HG03280 (cell line): ENCODE measurements around the gene RNF150.
"Not testable (repeated sequence)": the region's sequence is repeated elsewhere in the genome, so short reads cannot be mapped to it uniquely, and the experiment has no call there.

Experiments used
- ATAC-seq: cut with Tn5 transposase; IDR thresholded peaks from one replicate; pipeline ENCODE4 v1.9.1; 2021; ENCODE audit warnings: mild to moderate bottlenecking, moderate library complexity; ENCODE audit not compliant: unreplicated experiment

The RNF150 gene

GRCh38 chr4:141078871-141079270, 54.4 kb downstream of the RNF150 start:
- no peak for ATAC-seq

GRCh38 chr4:141077611-141078225, 55.6 kb downstream of the RNF150 start:
- ATAC-seq = no peak

DNA sequence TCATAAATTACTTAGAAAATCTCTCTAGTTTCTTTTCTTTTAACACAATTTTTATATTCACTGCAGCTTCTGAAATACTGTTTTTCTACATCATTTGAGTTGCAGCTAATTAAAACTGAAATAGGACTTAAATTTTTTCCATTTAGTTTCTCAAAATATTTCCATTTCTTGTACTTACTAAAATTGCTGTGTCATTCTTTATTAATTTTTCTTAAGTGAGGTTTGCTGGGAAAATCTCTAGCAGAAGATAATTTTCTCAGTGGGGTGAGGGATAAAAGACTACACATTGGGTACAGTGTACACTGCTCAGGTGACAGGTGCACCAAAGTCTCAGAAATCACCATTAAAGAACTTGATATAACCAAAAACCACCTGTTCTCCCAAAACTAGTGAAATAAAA, 57.7 kb downstream of the RNF150 start:
- ATAC-seq = no peak

DNA sequence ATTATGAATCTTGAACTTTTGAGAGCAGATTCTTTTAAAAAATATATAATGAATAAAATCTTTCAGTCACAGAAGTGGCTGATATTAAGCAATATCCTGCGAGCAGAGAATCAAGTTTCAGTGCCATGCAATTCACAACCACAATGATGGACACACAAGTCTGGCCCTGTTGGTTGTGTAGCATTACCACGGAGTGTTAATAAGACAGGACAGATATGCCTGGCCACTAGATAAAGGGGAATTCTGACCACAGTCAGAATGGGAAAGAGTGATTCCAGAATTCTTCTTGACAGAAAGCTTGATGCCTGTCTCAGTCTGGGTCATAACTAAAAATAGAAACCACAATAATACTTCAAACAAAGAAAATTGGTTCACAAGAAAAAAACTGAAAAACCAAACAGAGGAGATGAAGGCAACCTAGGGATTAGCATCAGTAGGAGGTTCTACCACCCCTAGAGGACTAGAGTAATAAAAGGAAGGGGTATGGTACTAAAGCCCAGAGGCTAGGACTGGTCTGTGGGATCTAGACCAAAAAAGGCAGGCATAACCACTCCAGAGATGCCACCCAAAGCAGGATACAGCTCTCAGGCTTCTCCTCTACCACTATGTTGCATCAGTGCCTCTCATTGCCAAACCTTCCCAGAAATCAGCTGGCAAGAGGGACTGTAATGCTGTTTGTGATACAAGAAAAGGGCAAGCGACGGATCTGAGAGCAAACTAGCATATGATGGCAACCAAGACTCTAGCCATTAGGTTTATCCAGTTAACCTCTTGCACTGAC, 59.0 kb downstream of the RNF150 start:
- no peak for ATAC-seq

GRCh38 chr4:141066690-141067089, 66.6 kb downstream of the RNF150 start:
- no peak for ATAC-seq

DNA sequence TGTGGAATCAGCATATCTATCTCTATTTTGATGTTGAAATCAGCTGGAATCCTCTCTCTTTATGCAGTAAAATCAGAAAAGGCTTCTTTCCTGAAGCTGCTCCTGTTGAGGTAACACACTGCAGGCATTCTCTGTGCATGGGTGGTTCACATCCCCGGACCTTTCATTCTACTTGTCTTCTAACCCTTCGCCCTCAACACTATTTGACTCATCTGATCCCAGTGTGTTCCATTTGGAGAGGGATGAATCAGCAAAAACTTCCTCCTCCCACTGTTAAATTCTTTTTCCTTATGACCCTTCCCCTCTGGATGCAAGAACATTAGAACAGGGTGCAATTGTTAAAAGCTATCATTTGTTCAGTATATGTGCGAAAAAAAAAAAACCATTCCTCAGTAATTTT, 67.4 kb downstream of the RNF150 start:
- no peak for ATAC-seq

- no peak for ATAC-seq
Measured at GRCh38 chr4:141062651-141063050, 70.6 kb downstream of the RNF150 start.

DNA sequence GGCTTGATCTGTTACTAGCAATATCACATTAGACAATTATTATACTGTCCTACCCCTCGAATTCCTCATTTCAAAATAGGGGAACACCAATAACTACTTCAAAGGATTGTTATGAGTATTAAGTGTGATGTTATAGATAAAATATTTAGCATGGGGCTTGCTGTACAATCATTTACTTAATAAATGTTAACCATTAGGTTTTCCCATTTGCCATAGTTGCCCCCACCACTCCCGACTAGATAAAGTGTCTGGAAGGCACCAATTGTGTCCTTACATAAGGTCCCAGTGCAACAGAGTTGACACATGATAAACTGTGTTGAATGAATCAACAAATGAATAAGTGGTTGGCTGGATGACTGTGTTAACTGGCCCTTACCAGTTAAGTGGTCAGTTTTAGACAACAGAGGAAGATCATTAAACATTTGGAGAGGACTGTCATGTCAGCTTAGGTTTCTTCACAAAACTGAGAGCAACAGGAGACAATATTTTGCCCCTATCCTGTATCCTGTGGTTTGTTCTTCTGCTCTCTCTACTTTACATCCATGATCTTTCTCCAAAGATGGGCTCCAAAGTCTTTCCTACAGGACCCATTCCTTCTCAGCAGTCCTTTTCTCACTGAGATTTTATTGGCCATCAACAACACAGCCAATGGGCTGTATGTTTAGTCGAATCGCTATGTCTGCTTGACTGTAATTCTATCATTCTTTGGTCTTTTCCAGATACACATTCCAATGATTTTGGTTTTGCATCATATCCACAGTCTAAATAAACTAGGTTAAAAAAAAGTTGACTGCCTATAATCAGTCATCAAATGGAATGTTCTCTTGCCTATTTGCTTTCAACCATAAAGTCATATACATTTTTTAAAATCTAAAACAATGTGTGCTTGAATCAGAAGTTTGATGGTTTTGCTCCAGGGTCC, 74.4 kb downstream of the RNF150 start:
- ATAC-seq = no peak

DNA sequence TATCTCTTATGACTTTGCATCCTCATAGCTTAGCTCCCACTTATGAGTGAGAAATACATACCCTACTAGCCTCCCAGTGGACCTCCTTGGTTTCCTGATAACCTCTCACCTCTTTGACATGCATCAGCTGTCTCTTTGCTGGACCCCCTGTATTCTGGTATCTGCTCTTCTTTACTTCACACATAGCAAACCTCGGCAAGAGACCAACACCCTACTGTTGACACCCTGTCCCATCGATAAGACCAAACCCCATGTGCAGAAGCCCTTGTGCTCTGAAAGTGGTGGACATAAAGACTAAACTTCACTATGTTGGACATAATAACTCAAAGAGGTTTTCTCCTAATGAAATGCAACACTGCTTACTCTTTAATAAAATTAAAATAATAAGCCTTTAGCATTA, 75.7 kb downstream of the RNF150 start:
- ATAC-seq = no peak

DNA sequence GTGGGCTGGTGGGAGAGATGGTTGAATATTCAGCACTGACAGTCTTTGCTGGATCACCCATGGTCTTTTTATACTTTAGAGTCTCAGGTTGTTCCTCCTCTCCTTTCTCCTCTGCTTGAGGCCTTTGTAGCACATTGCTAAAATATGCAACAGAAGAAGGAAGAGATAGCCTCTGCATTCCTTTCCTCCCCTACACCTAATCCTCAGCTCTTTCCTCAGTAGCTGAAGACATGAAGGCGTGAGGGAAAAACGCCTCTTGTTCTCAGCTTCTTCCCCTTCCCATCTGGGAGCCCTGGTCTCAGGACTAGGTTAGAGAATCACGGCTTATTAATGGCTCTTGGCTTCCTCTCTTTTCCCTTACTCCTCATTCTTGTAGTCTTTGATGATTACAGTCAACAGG, 76.8 kb downstream of the RNF150 start:
- ATAC-seq = no peak

DNA sequence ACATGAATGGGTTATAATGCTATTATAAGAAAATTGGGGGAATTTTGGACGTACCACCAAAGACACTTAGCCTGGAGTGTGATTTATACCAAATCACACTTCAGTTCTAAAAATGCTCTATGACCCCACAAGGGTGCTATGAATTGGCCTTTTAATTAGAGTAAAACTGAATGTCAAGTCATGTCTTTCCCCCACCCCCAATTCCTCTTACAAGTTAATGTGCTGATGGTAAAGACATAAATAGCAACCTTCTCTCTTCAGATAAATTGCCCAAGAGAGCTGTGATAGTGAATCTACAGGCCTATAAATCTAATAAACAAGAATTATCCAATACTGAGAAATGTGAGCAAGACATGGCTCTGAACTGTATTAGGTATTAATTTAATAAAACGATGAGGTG, 78.8 kb downstream of the RNF150 start:
- no peak for ATAC-seq

- not testable (repeated sequence) for ATAC-seq
Measured at GRCh38 chr4:141050999-141051398, 82.3 kb downstream of the RNF150 start.

DNA sequence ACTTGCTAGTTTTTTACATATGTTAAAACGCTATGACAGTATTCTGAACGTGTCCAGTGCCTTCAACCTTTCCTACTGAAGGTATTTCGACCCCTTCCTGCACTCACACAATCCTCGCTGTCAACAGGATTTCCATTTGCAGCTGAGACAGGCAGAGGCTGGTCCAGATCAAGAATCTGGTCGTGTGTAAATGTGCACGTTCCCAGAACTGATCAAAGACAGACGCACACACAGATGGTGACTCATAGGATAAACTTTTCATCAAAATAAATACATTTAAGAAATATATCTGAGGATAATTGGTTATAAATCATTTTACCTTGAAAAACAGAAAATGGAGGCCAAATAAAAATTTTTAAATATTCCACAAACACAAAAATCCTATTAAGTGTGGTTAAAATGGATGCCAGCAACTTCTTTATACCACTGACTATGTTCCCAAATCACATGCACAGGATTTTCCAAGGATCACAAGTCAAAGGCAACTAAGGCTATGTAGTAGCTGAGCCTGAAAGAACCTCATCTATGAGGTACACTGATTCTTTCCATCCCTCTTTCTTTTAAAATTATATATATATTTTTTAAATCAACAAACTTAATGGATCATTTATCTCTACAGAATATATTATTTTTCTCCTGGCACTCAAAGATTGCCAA, 85.9 kb downstream of the RNF150 start:
- no peak for ATAC-seq

DNA sequence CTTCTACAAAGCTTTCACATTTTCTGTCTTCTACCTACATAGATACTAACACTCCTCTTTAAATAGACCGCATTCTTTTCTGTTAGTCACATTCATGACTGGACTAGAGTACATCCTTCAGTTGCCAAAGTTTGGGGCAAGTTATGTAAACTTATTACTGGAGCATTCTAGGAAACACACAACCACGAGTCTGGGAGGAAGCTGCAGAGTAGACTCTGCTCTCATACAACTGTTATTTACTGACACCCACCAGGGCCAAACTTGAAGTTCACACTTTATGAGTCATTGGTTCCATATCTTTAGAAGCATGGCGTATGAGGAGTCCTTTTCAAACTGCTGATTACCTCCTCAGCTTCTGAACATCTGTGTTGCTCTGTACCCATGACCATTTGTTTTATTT, 87.0 kb downstream of the RNF150 start:
- no peak for ATAC-seq

GRCh38 chr4:141045848-141046247, 87.4 kb downstream of the RNF150 start:
- no peak for ATAC-seq

DNA sequence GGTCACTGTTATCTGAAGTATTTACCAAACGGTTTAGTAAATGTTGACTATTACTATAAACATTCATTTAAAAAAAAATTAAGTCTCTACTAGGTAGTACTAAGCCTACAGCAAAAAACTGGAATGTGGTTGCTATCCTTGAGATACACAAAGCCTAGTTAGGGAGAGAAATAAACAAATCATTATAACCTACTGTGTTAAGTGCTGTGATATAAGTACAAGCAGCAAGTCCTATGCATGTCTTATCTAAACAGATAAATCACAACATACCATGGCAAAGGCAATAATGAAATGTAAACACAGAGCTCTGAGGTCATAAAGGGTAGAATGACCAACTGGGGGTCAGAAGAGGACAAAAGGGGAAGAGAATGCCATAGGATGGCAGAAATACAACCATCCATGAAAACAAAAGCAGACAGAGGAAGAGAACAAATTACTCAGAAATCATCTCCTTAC, 92.2 kb downstream of the RNF150 start:
- ATAC-seq = no peak

GRCh38 chr4:141039156-141039555, 94.1 kb downstream of the RNF150 start:
- ATAC-seq = no peak

GRCh38 chr4:141038428-141038827, 94.8 kb downstream of the RNF150 start:
- ATAC-seq = no peak

DNA sequence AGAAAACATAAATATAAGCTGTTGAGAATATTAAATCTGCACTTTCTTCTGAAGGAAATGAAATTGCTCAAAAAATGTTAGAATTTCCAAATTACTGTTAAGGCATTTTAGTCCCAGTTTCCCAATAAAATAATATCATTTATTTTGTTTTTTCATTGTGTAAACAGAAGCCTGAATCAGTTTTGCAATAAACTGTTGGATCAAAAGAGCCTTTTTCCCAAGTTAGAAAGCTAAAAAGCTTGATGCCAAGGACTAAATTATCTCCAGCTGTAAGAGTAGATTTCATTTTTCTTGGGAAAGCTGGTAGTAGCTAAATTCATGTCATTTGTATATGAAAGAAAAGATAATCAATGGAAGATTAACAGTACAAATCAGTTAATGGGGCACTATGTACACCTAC, 95.8 kb downstream of the RNF150 start:
- ATAC-seq = no peak

- ATAC-seq = no peak
Measured at GRCh38 chr4:141036786-141037185, 96.5 kb downstream of the RNF150 start.

DNA sequence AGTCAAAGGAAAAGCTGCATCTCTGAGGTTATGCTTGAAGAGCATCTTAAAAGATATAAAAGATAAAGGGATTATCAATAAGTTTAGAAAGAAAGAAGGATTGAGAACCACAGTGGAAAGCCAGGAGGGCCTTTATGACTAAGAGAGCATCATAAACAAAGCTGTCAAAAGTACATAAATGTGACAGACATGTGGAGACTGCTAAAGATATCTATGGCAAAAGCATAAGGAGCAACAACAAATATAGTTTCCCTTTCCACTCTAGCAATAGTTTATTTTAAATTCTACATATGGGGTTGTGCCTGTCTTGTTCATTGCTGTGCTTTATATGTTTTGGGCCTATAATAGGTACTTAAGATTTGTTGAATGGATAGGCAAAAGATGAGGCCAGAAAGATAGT, 97.3 kb downstream of the RNF150 start:
- no peak for ATAC-seq
